CD4-positive, alpha-beta T cell treated with Interleukin-4 for 1 hour (primary cell): ENCODE data around the gene TAF9.

Source experiments
- DNase-seq, 2 donors: peaks; one replicate each; pipeline ENCODE4 v3.0.0-alpha.2; 2020 to 2022

The TAF9 gene

GRCh38 chr5:69369340-69370121 lies at the start of gene TAF9, which contains the start of the genes AK6 and RAD17:
TAF9 (minus strand) TSS chr5:69369520; CDS start chr5:69365737, 3,783 bp downstream.
AK6 (minus strand) TSS chr5:69369520; CDS start chr5:69369490, 30 bp downstream.
RAD17 (plus strand) TSS chr5:69369818; CDS start chr5:69372209, 2,391 bp downstream.
- peak; percentile 90 to 92 for DNase-seq

GRCh38 chr5:69418554-69418953 lies 49.2 kb upstream of the TAF9 start:
- DNase-seq: no peak

- DNase-seq: no peak
Measured at GRCh38 chr5:69416699-69417098, 47.4 kb upstream of the TAF9 start.

- DNase-seq: no peak
Measured at GRCh38 chr5:69416180-69416579, 46.9 kb upstream of the TAF9 start.

GRCh38 chr5:69415584-69415958 lies 46.3 kb upstream of the TAF9 start:
- no peak for DNase-seq

GRCh38 chr5:69414885-69415583 lies 45.7 kb upstream of the TAF9 start, which contains the start of gene MARVELD2:
MARVELD2 (plus strand) TSS chr5:69415116; CDS start chr5:69419386, 4,270 bp downstream.
- peak; percentile 29 to 41 for DNase-seq

- no peak for DNase-seq
Measured at GRCh38 chr5:69404659-69405330, 35.5 kb upstream of the TAF9 start.

- DNase-seq: no peak
Measured at GRCh38 chr5:69378376-69378775, 9.1 kb upstream of the TAF9 start.

- no peak for DNase-seq
Measured at GRCh38 chr5:69374911-69375446, 5.7 kb upstream of the TAF9 start.

GRCh38 chr5:69372394-69372793 lies 3.1 kb upstream of the TAF9 start:
- DNase-seq: no peak

GRCh38 chr5:69370335-69370734 lies 1.0 kb upstream of the TAF9 start:
- peak in 1 of 2 donors; percentile 4 for DNase-seq

GRCh38 chr5:69368458-69369339 lies 621 bp downstream of the TAF9 start:
- DNase-seq: peak; percentile 26 to 51

- DNase-seq: no peak
Measured at GRCh38 chr5:69367697-69368279, 1.5 kb downstream of the TAF9 start.

- no peak for DNase-seq
Measured at GRCh38 chr5:69364850-69365249, 4.5 kb downstream of the TAF9 start.

GRCh38 chr5:69364414-69364813 lies 4.9 kb downstream of the TAF9 start:
- peak in 1 of 2 donors; percentile 40 for DNase-seq

GRCh38 chr5:69360442-69360841 lies 8.9 kb downstream of the TAF9 start:
- DNase-seq: no peak

GRCh38 chr5:69359699-69360098 lies 9.6 kb downstream of the TAF9 start:
- no peak for DNase-seq

- no peak for DNase-seq
Measured at GRCh38 chr5:69350664-69351063, 18.7 kb downstream of the TAF9 start.

- DNase-seq: no peak
Measured at GRCh38 chr5:69343083-69343482, 26.2 kb downstream of the TAF9 start.

- no peak for DNase-seq
Measured at GRCh38 chr5:69341520-69342161, 27.7 kb downstream of the TAF9 start.

- no peak for DNase-seq
Measured at GRCh38 chr5:69335341-69335935, 33.9 kb downstream of the TAF9 start.
